Measurements from ENCODE around the gene ELK3. TPM values are rescaled to one million over a fixed set of nuclear protein-coding genes. Genes with fewer than 3 reads are reported as not detected.

The ELK3 gene
- 11.0 and 11.9 TPM in 2 replicates for total RNA-seq

DNA sequence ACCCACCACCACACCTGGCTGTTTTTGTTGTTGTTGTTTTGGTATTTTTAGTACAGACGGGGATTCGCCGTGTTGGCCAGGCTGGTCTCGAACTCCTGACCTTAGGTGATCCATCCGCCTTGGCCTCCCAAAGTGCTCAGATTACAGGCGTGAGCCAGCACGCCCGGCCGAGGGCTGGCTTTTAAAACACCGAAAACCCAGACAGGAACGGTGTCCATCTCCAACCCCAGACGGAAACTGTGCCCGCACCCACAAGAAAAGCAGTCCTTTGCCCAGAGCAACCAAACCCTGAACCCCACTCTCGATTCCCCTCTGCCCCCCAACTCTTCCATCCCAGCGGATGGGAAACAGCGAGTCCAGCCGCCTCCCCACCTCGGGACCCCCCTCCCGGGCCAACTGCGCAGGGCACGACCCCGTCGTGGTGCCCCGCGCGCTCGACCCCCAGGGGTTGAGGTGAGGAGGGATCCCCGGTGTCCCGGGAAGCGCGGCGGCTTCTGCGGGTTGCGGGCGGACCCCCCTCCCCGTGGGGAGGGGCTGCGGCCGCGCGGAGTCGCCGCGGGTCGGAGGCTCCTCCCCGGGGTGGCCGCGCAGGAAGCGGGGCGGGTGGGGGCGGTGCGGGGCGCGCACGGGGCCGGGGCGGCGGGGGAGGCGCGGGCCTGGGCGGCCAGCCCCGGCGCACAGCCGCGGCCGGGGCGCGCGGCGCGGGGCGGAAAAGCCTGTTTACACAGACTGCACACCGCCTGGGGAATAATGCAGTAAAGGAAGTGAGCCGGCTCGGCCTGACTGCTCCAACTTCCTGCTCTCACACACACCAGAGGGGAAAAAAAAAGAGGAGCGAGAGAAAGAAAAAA, at the start of gene ELK3:
ELK3 (plus strand) TSS at position 651 of the 851 bp plus-strand sequence.

Other genes with a start within 250 kb of the ELK3 start
- gene HAL, start 198.0 kb upstream of the ELK3 start, total RNA-seq, result under 0.01 TPM in 1 of 2 replicates, not detected in the other
- gene LTA4H, start 158.8 kb upstream of the ELK3 start, total RNA-seq, result 60.0 and 123 TPM in 2 replicates
- 68.8 and 149 TPM in 2 replicates for gene CDK17, start 206.1 kb downstream of the ELK3 start, total RNA-seq

All from regular cardiac myocyte (primary cell).